GM12878 (cell line): ENCODE data around the gene FLAD1. TPM values are rescaled to one million over a fixed set of nuclear protein-coding genes. Genes with fewer than 3 reads are reported as not detected.

ENCODE experiments used
- ATAC-seq: fragments of 200-7000 bp; cut with Tn5 transposase; 3 replicates; pipeline ENCODE4 v1.9.1; 2020; ENCODE audit warnings: mild to moderate bottlenecking, moderate library complexity
- BruUV-seq: library from RNA; stranded (reverse); fragments of 400-500 nt; replicated peaks from 2 replicates; lab custom pipeline; 2021; lab: Mats Ljungman, UMichigan
- CTCF ChIA-PET: fragments of 300-600 bp; sonication (Branson Sonifier 250); formaldehyde crosslinking; extraction: SDS; loops from one replicate; lab custom pipeline; 2021; ENCODE audit warnings: inconsistent platforms; lab: Yijun Ruan, JAX
- POLR2A ChIA-PET: fragments of 350-600 bp; formaldehyde crosslinking; extraction: SDS; loops from one replicate; lab custom pipeline; 2021; ENCODE audit warnings: inconsistent platforms; lab: Charles Lee
- RAD21 ChIA-PET: fragments of 300-600 bp; sonication (Branson Sonifier 250); formaldehyde crosslinking; loops from one replicate; lab custom pipeline; 2023; ENCODE audit warnings: antibody characterized with exemption; ENCODE audit not compliant: unreplicated experiment; lab: Charles Lee
- SMC1A ChIA-PET: fragments of 300-600 bp; sonication (Branson Sonifier 250); formaldehyde crosslinking; loops from one replicate; lab custom pipeline; 2023; ENCODE audit not compliant: unreplicated experiment, uncharacterized antibody; lab: Charles Lee
- DNase-seq: peaks from one replicate; pipeline ENCODE4 v3.0.0-alpha.2; 2011; ENCODE audit warnings: low read depth, low spot score
- FAIRE-seq: peaks from 3 replicates; lab custom pipeline; 2011; peaks lifted over from hg19 to GRCh38; lab: Jason Lieb, UNC
- H2AFZ ChIP-seq: 2 replicates; pipeline ENCODE4 v1.6.0; 2011; ENCODE audit warnings: low read depth, low read length, control low read depth; ENCODE audit not compliant: control insufficient read depth
- H3K27ac ChIP-seq: 2 replicates; pipeline ENCODE4 v1.5.1; 2011; ENCODE audit warnings: control low read depth; ENCODE audit not compliant: control insufficient read depth, insufficient read depth
- H3K27me3 ChIP-seq, 2 experiments: replicated peaks in 1 of 2; 2 replicates each; pipeline versions ENCODE4 v1.6.0 to v1.6.1; 2011; ENCODE audit warnings: low read length in 1 of 2; ENCODE audit not compliant: control insufficient read depth in 2 of 2, insufficient read depth in 2 of 2
- H3K36me3 ChIP-seq, 2 experiments: 2 replicates each; pipeline ENCODE4 v1.5.1; 2011; ENCODE audit warnings: low read length in 1 of 2; ENCODE audit not compliant: control insufficient read depth in 2 of 2, insufficient read depth in 2 of 2
- H3K4me1 ChIP-seq: 2 replicates; pipeline ENCODE4 v1.6.1; 2011; ENCODE audit warnings: mild to moderate bottlenecking, low read length, moderate library complexity, mixed read lengths; ENCODE audit not compliant: control insufficient read depth, insufficient read depth
- H3K4me2 ChIP-seq: 2 replicates; pipeline ENCODE4 v1.6.0; 2011; ENCODE audit warnings: control low read depth; ENCODE audit not compliant: control insufficient read depth, insufficient read depth
- H3K4me3 ChIP-seq: fragments of 200-600 bp; sonication (generic); 2 replicates; pipeline ENCODE4 v1.5.1; 2016
- H3K79me2 ChIP-seq: 2 replicates; pipeline ENCODE4 v1.6.0; 2011; ENCODE audit warnings: low read length; ENCODE audit not compliant: control insufficient read depth, insufficient read depth
- H3K9ac ChIP-seq: 2 replicates; pipeline ENCODE4 v1.8.0; 2011; ENCODE audit warnings: low read length, control low read depth, mixed read lengths; ENCODE audit not compliant: control insufficient read depth, insufficient read depth
- H3K9me3 ChIP-seq: replicated peaks from 3 replicates; pipeline ENCODE4 v1.5.1; 2011; ENCODE audit warnings: mild to moderate bottlenecking, low read length; ENCODE audit not compliant: control insufficient read depth, insufficient read depth
- H4K20me1 ChIP-seq: 2 replicates; pipeline ENCODE4 v1.6.0; 2011; ENCODE audit not compliant: control insufficient read depth, insufficient read depth
- BRCA1 ChIP-seq: IDR thresholded peaks from 2 replicates; pipeline ENCODE4 v1.6.1; 2011; ENCODE audit warnings: low read depth, low read length, improper control_type of control experiment
- NR2C1 ChIP-seq: fragments of 450-650 bp; IDR thresholded peaks from 2 replicates; pipeline ENCODE4 v1.6.1; 2017; ENCODE audit warnings: antibody characterized with exemption, mild to moderate bottlenecking, moderate library complexity
- SRF ChIP-seq, 2 experiments: IDR thresholded peaks; 2 replicates each; pipeline ENCODE4 v1.6.1; 2011; ENCODE audit warnings: low read depth in 2 of 2, low read length in 2 of 2, mild to moderate bottlenecking in 1 of 2, moderate library complexity in 1 of 2
- whole genome bisulfite sequencing: methylation state at CpG from one replicate; pipeline ENCODE4 v1.1.6; 2016; ENCODE audit warnings: low lambda C conversion rate; ENCODE audit not compliant: insufficient replicate concordance, insufficient coverage; ENCODE audit errors: missing lambda C conversion rate; 5-methylcytosine and 5-hydroxymethylcytosine counted together
- in situ Hi-C: fragments of 300-500 bp; cut with MboI; formaldehyde crosslinking; loops from 9 replicates; pipeline ENCODE4 v1.14.3; 2018; ENCODE audit warnings: mixed read lengths
- intact Hi-C: fragments of 100-400 bp; cut with micrococcal nuclease; formaldehyde crosslinking; loops from one replicate; pipeline ENCODE4 v1.14.2; 2022; ENCODE audit not compliant: unreplicated experiment
- polyA plus RNA-seq, 11 experiments: library from polyadenylated mRNA; depleted of rRNA in 4 of 11; unstranded in 6 of 11; stranded (reverse) in 5 of 11; fragments of >200 nt; fragmentation: Nextera tagmentation in 4 of 11; fragmentation: Illumina TruSeq in 1 of 11; extraction: Ambion mirVana in 4 of 11; extraction: Trizol in 1 of 11; gene quantifications; 1 replicate in 1 of 11; 2 replicates in 10 of 11; pipeline versions ENCODE4 v1.2.1 to v1.2.3, GENCODE V29; 2011 to 2016; ENCODE audit warnings: inconsistent platforms in 2 of 11, missing spikeins in 2 of 11, low read depth in 1 of 11
- total RNA-seq, 4 experiments: library from RNA; depleted of rRNA in 3 of 4; stranded (reverse); fragments of >200 nt in 3 of 4; fragmentation: Illumina TruSeq in 1 of 4; extraction: Trizol in 1 of 4; gene quantifications; 2 replicates each; pipeline versions ENCODE4 v1.2.1 to v1.2.3, GENCODE V29; 2013 to 2021

Gene FLAD1
- total and polyA plus RNA-seq, 10 of the 15 experiments (the other 5 are each of a cell fraction or from before 2014, with no cell fraction given): 22.9 to 93.4 (median 56.6) TPM

GRCh38 chr1:154972517-154973343 lies 10.4 kb upstream of the FLAD1 start:
- ChIA-PET SMC1A (interaction anchor here (0.6 to 5.4 kb wide), 11 partner anchors 9 to 103 kb away, joined by 3 to 30 read pairs (median 4); partner anchors contain the start of genes FLAD1, KCNN3 and PBXIP1), POLR2A (interaction anchor here (0.6 to 9.8 kb wide), 15 partner anchors 8 to 1274 kb away, joined by 3 to 140 read pairs (median 4); partner anchors contain the start of genes FLAD1, PBXIP1, PMVK and PYGO2), CTCF (interaction anchor here (0.7 to 20.6 kb wide), 11 partner anchors 8 to 225 kb away, joined by 3 to 226 read pairs (median 4); partner anchors contain the start of genes FLAD1, LENEP and ZBTB7B), RAD21 (interaction anchor here (0.9 to 2.8 kb wide), 9 partner anchors 10 to 103 kb away, joined by 3 to 20 read pairs (median 8); partner anchors contain the start of genes FLAD1, KCNN3, PBXIP1 and PYGO2)
- no peaks in the 10 kb centered on the region for H3K9me3 ChIP-seq
- peak overlapping the region; percentile 61 for H3K4me3 ChIP-seq
- peaks cover 70% of the 10 kb centered on the region for H3K79me2 ChIP-seq
- H3K9ac ChIP-seq: peak overlapping the region; percentile 93
- peak overlapping the region; percentile 88 for H3K4me2 ChIP-seq
- no peak overlapping the region; the same call in 1 of the 2 replicates for H3K27ac ChIP-seq
- H3K4me1 ChIP-seq: peaks cover 31% of the 10 kb centered on the region
- TF ChIP-seq SRF (IDR thresholded peaks at IDR 0.05; ENCODE audit: low read depth in 2 of 2, low read length in 2 of 2) (no peak), NR2C1 (no peak), BRCA1 (no peak)
- intact Hi-C loops (loop anchor here (5.0 kb wide), 1 partner anchor 90 kb away; the partner anchor contains the start of gene EFNA4), in situ Hi-C loops (no loop called here)
- no peak overlapping the region for H2AFZ ChIP-seq
- no peak for ATAC-seq
- H3K36me3 ChIP-seq: peaks cover 0 to 7% of the 10 kb centered on the region in 2 experiments; a peak in 2 of 4 replicates
- WGBS: 71% methylated on average over 17 of the region's 18 CpGs
- TSS peak; percentile 56 for BruUV-seq
- no peaks in the 10 kb centered on the region for H3K27me3 ChIP-seq
- no peaks in the 10 kb centered on the region for H4K20me1 ChIP-seq
- FAIRE-seq: no peak
- no peak for DNase-seq
